GM19397 (cell line): ENCODE measurements around the gene IPO7.

Experiments
- ATAC-seq: cut with Tn5 transposase; IDR thresholded peaks from one replicate; pipeline ENCODE4 v1.9.1; 2021; ENCODE audit warnings: mild to moderate bottlenecking, moderate library complexity; ENCODE audit not compliant: unreplicated experiment

IPO7 gene

GRCh38 chr11:9489080-9489765 lies 104.8 kb downstream of the IPO7 start:
- no peak for ATAC-seq

DNA sequence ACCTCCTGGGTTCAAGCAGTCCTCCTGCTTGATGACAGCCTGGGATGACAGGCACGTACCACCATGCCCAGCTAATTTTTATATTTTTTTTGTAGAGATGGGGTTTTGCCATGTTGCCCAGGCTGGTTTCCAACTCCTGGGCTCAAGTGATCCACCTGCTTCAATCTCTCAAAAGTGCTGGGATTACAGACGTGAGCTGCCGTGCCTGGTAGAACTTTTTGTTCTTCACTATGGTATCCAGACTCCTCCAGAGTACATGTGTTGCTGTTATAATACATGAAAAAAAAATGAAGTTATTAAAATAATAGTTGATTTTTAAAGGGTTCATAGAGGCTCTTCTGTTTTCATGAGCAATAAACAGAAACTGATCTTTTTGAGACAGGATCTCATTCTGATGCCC lies 105.9 kb downstream of the IPO7 start:
- no peak for ATAC-seq

- ATAC-seq = no peak
Measured at GRCh38 chr11:9493492-9493891, 109.0 kb downstream of the IPO7 start.

- ATAC-seq = no peak
Measured at GRCh38 chr11:9494316-9494715, 109.9 kb downstream of the IPO7 start.

GRCh38 chr11:9495803-9496514 lies 111.5 kb downstream of the IPO7 start:
- no peak for ATAC-seq
